Trophoblast cell (in vitro differentiated cells and primary cell): ENCODE results near the gene FBXO17.

Source experiments
- DNase-seq, 2 donors: peaks; one replicate each; pipeline ENCODE4 v3.0.0-alpha.2; 2016
- H2AFZ ChIP-seq: 2 replicates; pipeline ENCODE4 v1.6.1; 2013; ENCODE audit warnings: low read length, moderate library complexity, mild to moderate bottlenecking; ENCODE audit not compliant: insufficient read depth, poor library complexity
- H2AK5ac ChIP-seq: 2 replicates; pipeline ENCODE4 v1.6.1; 2013; ENCODE audit warnings: mild to moderate bottlenecking, low read length
- H2BK120ac ChIP-seq: 2 replicates; pipeline ENCODE4 v1.6.1; 2013; ENCODE audit warnings: low read length, mild to moderate bottlenecking, moderate library complexity; ENCODE audit not compliant: insufficient read depth, poor library complexity
- H2BK12ac ChIP-seq: 2 replicates; pipeline ENCODE4 v1.6.1; 2013; ENCODE audit warnings: mild to moderate bottlenecking, low read length, moderate library complexity
- H2BK5ac ChIP-seq: 2 replicates; pipeline ENCODE4 v1.6.1; 2013; ENCODE audit warnings: low read length, low read depth, moderate library complexity, mild to moderate bottlenecking; ENCODE audit not compliant: poor library complexity
- H3K14ac ChIP-seq: 2 replicates; pipeline ENCODE4 v1.6.1; 2013; ENCODE audit warnings: mild to moderate bottlenecking, low read length
- H3K18ac ChIP-seq: 2 replicates; pipeline ENCODE4 v1.6.1; 2013; ENCODE audit warnings: mild to moderate bottlenecking, low read length
- H3K23ac ChIP-seq: 2 replicates; pipeline ENCODE4 v1.6.1; 2013; ENCODE audit warnings: low read length
- H3K27ac ChIP-seq: 2 replicates; pipeline ENCODE4 v1.5.1; 2013; ENCODE audit warnings: low read depth, mild to moderate bottlenecking, inconsistent platforms, low read length, moderate library complexity
- H3K27me3 ChIP-seq: 2 replicates; pipeline ENCODE4 v1.6.1; 2013; ENCODE audit warnings: inconsistent platforms, mild to moderate bottlenecking, low read length, moderate library complexity; ENCODE audit not compliant: insufficient read depth
- H3K36me3 ChIP-seq, 2 experiments: 1 replicate in 1 of 2; 2 replicates in 1 of 2; pipeline ENCODE4 v1.6.1; 2013; ENCODE audit warnings: low read length in 2 of 2, mild to moderate bottlenecking in 2 of 2, moderate library complexity in 1 of 2; ENCODE audit not compliant: insufficient read depth in 2 of 2, control insufficient read depth in 1 of 2
- H3K4ac ChIP-seq: 2 replicates; pipeline ENCODE4 v1.6.1; 2013; ENCODE audit warnings: low read depth, mild to moderate bottlenecking, low read length, moderate library complexity
- H3K4me1 ChIP-seq, 2 experiments: 1 replicate in 1 of 2; 2 replicates in 1 of 2; pipeline ENCODE4 v1.6.1; 2013; ENCODE audit warnings: low read length in 2 of 2, mild to moderate bottlenecking in 2 of 2, moderate library complexity in 1 of 2; ENCODE audit not compliant: insufficient read depth in 2 of 2, control insufficient read depth in 1 of 2
- H3K4me2 ChIP-seq: 2 replicates; pipeline ENCODE4 v1.6.1; 2013; ENCODE audit warnings: inconsistent platforms, mild to moderate bottlenecking, low read length, moderate library complexity
- H3K4me3 ChIP-seq: 2 replicates; pipeline ENCODE4 v1.5.1; 2013; ENCODE audit warnings: mild to moderate bottlenecking, low read depth, low read length, inconsistent platforms
- H3K79me1 ChIP-seq: one replicate; pipeline ENCODE4 v1.6.1; 2013; ENCODE audit warnings: low read length
- H3K79me2 ChIP-seq: 2 replicates; pipeline ENCODE4 v1.6.1; 2013; ENCODE audit warnings: low read length, mild to moderate bottlenecking; ENCODE audit not compliant: control insufficient read depth, insufficient read depth, poor library complexity
- H3K9ac ChIP-seq: 2 replicates; pipeline ENCODE4 v1.6.1; 2013; ENCODE audit warnings: mild to moderate bottlenecking, low read length
- H3K9me3 ChIP-seq: 2 replicates; pipeline ENCODE4 v1.6.1; 2013; ENCODE audit warnings: low read depth, mild to moderate bottlenecking, control low read depth, inconsistent platforms, low read length; ENCODE audit not compliant: insufficient read depth
- H4K12ac ChIP-seq: 2 replicates; pipeline ENCODE4 v1.6.1; 2013; ENCODE audit warnings: low read depth, mild to moderate bottlenecking, low read length, moderate library complexity
- H4K8ac ChIP-seq: 2 replicates; pipeline ENCODE4 v1.6.1; 2013; ENCODE audit warnings: low read depth, mild to moderate bottlenecking, low read length, moderate library complexity
- H4K91ac ChIP-seq: one replicate; pipeline ENCODE4 v1.6.1; 2013; ENCODE audit warnings: low read depth, mild to moderate bottlenecking, low read length, moderate library complexity
- WGBS: extraction: QIAGEN DNeasy Blood & Tissue Kit; methylation state at CpG from one replicate; pipeline ENCODE4 v1.1.7; 2013; ENCODE audit warnings: missing lambda C conversion rate; ENCODE audit not compliant: insufficient read length, insufficient coverage; ENCODE audit errors: extremely low coverage; 5-methylcytosine and 5-hydroxymethylcytosine counted together

Gene FBXO17

DNA sequence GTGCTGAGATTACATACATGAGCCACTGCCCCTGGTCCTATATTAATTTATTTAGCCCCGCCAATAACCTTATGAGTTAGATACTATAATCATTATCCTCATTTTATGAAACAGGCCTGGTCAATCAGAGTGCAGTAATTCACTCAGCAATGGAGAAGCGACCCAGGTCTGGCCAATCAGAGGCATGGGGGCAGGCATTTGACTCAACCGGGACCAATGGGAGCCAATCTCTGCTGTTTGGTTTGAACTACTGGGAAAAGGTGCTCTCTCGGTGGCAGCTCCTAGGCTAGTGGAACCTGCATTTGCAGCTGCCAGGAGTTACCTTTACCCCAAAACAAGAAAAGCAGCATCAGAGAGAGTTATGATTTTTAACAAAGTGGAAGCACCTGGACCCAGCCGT lies 82.7 kb downstream of the FBXO17 start:
- Histone ChIP-seq H2BK5ac (no peak overlapping the region), H3K79me2 (no peaks in the 10 kb centered on the region), H3K9me3 (no peaks in the 10 kb centered on the region), H3K79me1 (no peaks in the 10 kb centered on the region), H4K91ac (no peak overlapping the region), H3K14ac (no peak overlapping the region), H2BK120ac (no peak overlapping the region), H3K36me3 (peaks cover 7 to 10% of the 10 kb centered on the region in 2 experiments), H3K4me1 (no peaks in the 10 kb centered on the region), H4K8ac (no peak overlapping the region), H2BK12ac (no peak overlapping the region), H3K4me3 (no peak overlapping the region), H4K12ac (no peak overlapping the region), H2AFZ (no peak overlapping the region), H3K4me2 (no peak overlapping the region), H3K9ac (no peak overlapping the region), H3K18ac (no peak overlapping the region), H3K27me3 (no peaks in the 10 kb centered on the region), H3K27ac (no peak overlapping the region), H2AK5ac (no peak overlapping the region), H3K4ac (no peak overlapping the region), H3K23ac (no peak overlapping the region)
- no CpG with 5 or more reads among the region's 5 CpGs for WGBS
- DNase-seq: no peak

DNA sequence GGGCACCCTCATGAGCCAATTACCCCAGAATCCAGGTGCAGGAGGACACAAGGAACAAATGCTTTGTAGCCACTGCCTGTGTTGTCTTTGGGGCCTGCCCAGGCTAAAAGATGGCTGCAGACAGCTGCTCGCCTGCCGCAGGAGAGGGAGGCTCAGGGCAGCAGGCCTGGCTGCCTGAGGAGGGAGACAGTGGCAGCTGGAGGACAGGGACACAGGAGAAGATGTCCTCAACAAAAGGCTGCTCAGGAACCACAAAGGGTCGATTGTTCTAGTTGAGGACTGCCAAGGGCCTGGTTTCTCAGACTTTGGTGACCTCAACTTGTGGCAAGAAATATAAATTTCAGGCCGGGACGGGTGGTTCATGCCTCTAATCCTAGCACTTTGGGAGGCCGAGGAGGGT lies 83.8 kb downstream of the FBXO17 start:
- H4K91ac ChIP-seq: no peak overlapping the region
- no peak overlapping the region for H4K12ac ChIP-seq
- H3K4me3 ChIP-seq: no peak overlapping the region
- no peak overlapping the region for H3K27ac ChIP-seq
- H3K4me2 ChIP-seq: no peak overlapping the region
- no peak overlapping the region for H3K4ac ChIP-seq
- no peak overlapping the region for H3K14ac ChIP-seq
- no peaks in the 10 kb centered on the region for H3K27me3 ChIP-seq
- no peaks in the 10 kb centered on the region for H3K4me1 ChIP-seq
- no peak overlapping the region for H3K23ac ChIP-seq
- no peak overlapping the region for H3K9ac ChIP-seq
- no peak overlapping the region for H2BK120ac ChIP-seq
- WGBS: no CpG with 5 or more reads among the region's 6 CpGs
- no peaks in the 10 kb centered on the region for H3K79me1 ChIP-seq
- DNase-seq: no peak
- H3K18ac ChIP-seq: no peak overlapping the region
- H4K8ac ChIP-seq: no peak overlapping the region
- no peak overlapping the region for H2BK5ac ChIP-seq
- H3K36me3 ChIP-seq: peaks cover 7 to 10% of the 10 kb centered on the region in 2 experiments
- H3K79me2 ChIP-seq: no peaks in the 10 kb centered on the region
- no peak overlapping the region for H2AK5ac ChIP-seq
- H2BK12ac ChIP-seq: no peak overlapping the region
- no peak overlapping the region for H2AFZ ChIP-seq
- H3K9me3 ChIP-seq: no peaks in the 10 kb centered on the region
